IMR-90 (cell line): ENCODE measurements around the gene NUP54. TPM values are rescaled to one million over a fixed set of nuclear protein-coding genes. Genes with fewer than 3 reads are reported as not detected.

Experiments
- ATAC-seq: fragments of 200-7000 bp; cut with Tn5 transposase; 2 replicates; pipeline ENCODE4 v1.9.1; 2020; ENCODE audit warnings: low read depth, mild to moderate bottlenecking, moderate library complexity
- BruUV-seq: library from RNA; stranded (reverse); fragments of 400-500 nt; replicated peaks from 2 replicates; lab custom pipeline; 2021; lab: Mats Ljungman, UMichigan
- CTCF ChIA-PET: fragments of 300-600 bp; formaldehyde crosslinking; extraction: SDS; loops from one replicate; lab custom pipeline; 2021; ENCODE audit warnings: antibody characterized with exemption; lab: Yijun Ruan, JAX
- POLR2A ChIA-PET: fragments of 300-600 bp; sonication (Branson Sonifier 250); formaldehyde crosslinking; loops from one replicate; lab custom pipeline; 2022; ENCODE audit warnings: antibody characterized with exemption; ENCODE audit not compliant: unreplicated experiment; lab: Charles Lee
- DNase-seq: peaks from one replicate; pipeline ENCODE4 v3.0.0; 2013
- H2AFZ ChIP-seq: replicated peaks from 2 replicates; pipeline ENCODE3; 2013; ENCODE audit warnings: low read length, mild to moderate bottlenecking; ENCODE audit not compliant: poor library complexity
- H2AK5ac ChIP-seq: 2 replicates; pipeline ENCODE4 v1.6.1; 2013; ENCODE audit warnings: low read depth, low read length, inconsistent platforms
- H2AK9ac ChIP-seq: replicated peaks from 2 replicates; pipeline ENCODE3; 2013; ENCODE audit warnings: mild to moderate bottlenecking, low read depth, low read length, moderate library complexity; ENCODE audit not compliant: poor library complexity
- H2BK120ac ChIP-seq: 2 replicates; pipeline ENCODE4 v1.6.1; 2013; ENCODE audit warnings: low read depth, low read length, inconsistent platforms
- H2BK15ac ChIP-seq: 3 replicates; pipeline ENCODE4 v1.6.1; 2013; ENCODE audit warnings: low read depth, low read length, inconsistent platforms
- H2BK20ac ChIP-seq: 2 replicates; pipeline ENCODE4 v1.6.1; 2013; ENCODE audit warnings: low read depth, mild to moderate bottlenecking, inconsistent platforms, low read length, moderate library complexity
- H2BK5ac ChIP-seq: 2 replicates; pipeline ENCODE4 v1.6.1; 2013; ENCODE audit warnings: mild to moderate bottlenecking, low read depth, low read length, inconsistent platforms; ENCODE audit not compliant: poor library complexity, severe bottlenecking
- H3K14ac ChIP-seq: replicated peaks from 2 replicates; pipeline ENCODE4 v1.6.1; 2013; ENCODE audit warnings: low read depth, low read length, inconsistent platforms
- H3K18ac ChIP-seq: 2 replicates; pipeline ENCODE4 v1.6.1; 2013; ENCODE audit warnings: low read depth, low read length, control low read depth
- H3K23ac ChIP-seq: 2 replicates; pipeline ENCODE4 v1.6.1; 2013; ENCODE audit warnings: low read depth, low read length, inconsistent platforms
- H3K27ac ChIP-seq: 2 replicates; pipeline ENCODE4 v1.5.1; 2013; ENCODE audit warnings: mild to moderate bottlenecking, control low read depth, low read length; ENCODE audit not compliant: insufficient read depth
- H3K27me3 ChIP-seq: 2 replicates; pipeline ENCODE4 v1.6.1; 2013; ENCODE audit warnings: low read length; ENCODE audit not compliant: control insufficient read depth, insufficient read depth
- H3K36me3 ChIP-seq: 2 replicates; pipeline ENCODE4 v1.6.1; 2013; ENCODE audit warnings: low read length, mixed read lengths; ENCODE audit not compliant: control insufficient read depth, insufficient read depth
- H3K4ac ChIP-seq: 2 replicates; pipeline ENCODE4 v1.6.1; 2013; ENCODE audit warnings: low read depth, low read length, inconsistent platforms
- H3K4me1 ChIP-seq: 2 replicates; pipeline ENCODE4 v1.6.1; 2013; ENCODE audit warnings: low read length, mixed read lengths; ENCODE audit not compliant: control insufficient read depth, insufficient read depth
- H3K4me2 ChIP-seq: 2 replicates; pipeline ENCODE4 v1.6.1; 2013; ENCODE audit warnings: low read depth, mild to moderate bottlenecking, control low read depth, low read length, moderate library complexity
- H3K4me3 ChIP-seq: 2 replicates; pipeline ENCODE4 v1.5.1; 2013; ENCODE audit warnings: low read depth, mild to moderate bottlenecking, control low read depth, low read length, moderate library complexity; ENCODE audit not compliant: insufficient read depth
- H3K56ac ChIP-seq: 2 replicates; pipeline ENCODE4 v1.6.1; 2013; ENCODE audit warnings: low read length, inconsistent platforms; ENCODE audit not compliant: insufficient read depth; ENCODE audit errors: extremely low read depth
- H3K79me1 ChIP-seq, 2 experiments: 2 replicates each; pipeline ENCODE4 v1.6.1; 2013; ENCODE audit warnings: low read length in 2 of 2, inconsistent platforms in 1 of 2, low read depth in 1 of 2
- H3K9ac ChIP-seq: 2 replicates; pipeline ENCODE4 v1.6.1; 2013; ENCODE audit warnings: low read depth, low read length, control low read depth
- H3K9me1 ChIP-seq: 2 replicates; pipeline ENCODE4 v1.6.1; 2013; ENCODE audit warnings: low read length, inconsistent platforms; ENCODE audit not compliant: insufficient read depth
- H3K9me3 ChIP-seq: 2 replicates; pipeline ENCODE4 v1.6.1; 2013; ENCODE audit warnings: low read length; ENCODE audit not compliant: control insufficient read depth, insufficient read depth
- H4K20me1 ChIP-seq: 2 replicates; pipeline ENCODE4 v1.6.1; 2013; ENCODE audit warnings: low read length, inconsistent platforms; ENCODE audit not compliant: insufficient read depth
- H4K5ac ChIP-seq: 2 replicates; pipeline ENCODE4 v1.6.1; 2013; ENCODE audit warnings: mild to moderate bottlenecking, low read depth, low read length, control low read depth
- H4K8ac ChIP-seq, 2 experiments: 2 replicates each; pipeline ENCODE4 v1.6.1; 2013; ENCODE audit warnings: low read depth in 2 of 2, low read length in 2 of 2, control low read depth in 1 of 2, inconsistent platforms in 1 of 2
- H4K91ac ChIP-seq: 2 replicates; pipeline ENCODE4 v1.6.1; 2013; ENCODE audit warnings: low read depth, low read length, inconsistent platforms; ENCODE audit not compliant: insufficient read depth
- CEBPB ChIP-seq: IDR thresholded peaks from 2 replicates; pipeline ENCODE4 v1.6.1; 2012; ENCODE audit warnings: low read depth, low read length, improper control_type of control experiment
- FOS ChIP-seq: fragments of 150-350 bp; IDR thresholded peaks from 2 replicates; pipeline ENCODE4 v1.6.1; 2016; ENCODE audit warnings: low read depth, low read length
- WGBS, 2 experiments: methylation state at CpG; one replicate each; pipeline versions ENCODE4 v1.1.5 to v1.1.7; 2013; ENCODE audit warnings: missing lambda C conversion rate in 2 of 2; ENCODE audit not compliant: insufficient read length in 1 of 2; ENCODE audit errors: extremely low coverage in 2 of 2; 5-methylcytosine and 5-hydroxymethylcytosine counted together
- dilution Hi-C: fragments of 300-500 bp; cut with HindIII; formaldehyde crosslinking; loops from one replicate; pipeline ENCODE4 v1.14.3; 2018; ENCODE audit warnings: low sequenced_read_pairs; ENCODE audit not compliant: unreplicated experiment
- in situ Hi-C: fragments of 300-500 bp; cut with MboI; formaldehyde crosslinking; loops from 3 replicates; pipeline ENCODE4 v1.14.3; 2019; ENCODE audit warnings: low sequenced_read_pairs, inconsistent platforms, mixed read lengths
- intact Hi-C: fragments of 100-400 bp; cut with micrococcal nuclease; formaldehyde crosslinking; loops from 2 replicates; pipeline ENCODE4 v1.10.0; 2022
- polyA plus RNA-seq, 3 experiments: library from polyadenylated mRNA; depleted of rRNA; stranded (reverse); fragments of >200 nt; gene quantifications; 2 replicates each; pipeline ENCODE4 v1.2.3, GENCODE V29; 2012; ENCODE audit warnings: low replicate concordance in 1 of 3
- total RNA-seq: library from RNA; depleted of rRNA; stranded (reverse); fragments of >200 nt; gene quantifications from 2 replicates; pipeline ENCODE4 v1.2.3, GENCODE V29; 2012

Gene NUP54
- total and polyA plus RNA-seq, 2 of the 4 experiments (the other 2 are of a cell fraction) = 24.6 to 44.4 TPM

DNA sequence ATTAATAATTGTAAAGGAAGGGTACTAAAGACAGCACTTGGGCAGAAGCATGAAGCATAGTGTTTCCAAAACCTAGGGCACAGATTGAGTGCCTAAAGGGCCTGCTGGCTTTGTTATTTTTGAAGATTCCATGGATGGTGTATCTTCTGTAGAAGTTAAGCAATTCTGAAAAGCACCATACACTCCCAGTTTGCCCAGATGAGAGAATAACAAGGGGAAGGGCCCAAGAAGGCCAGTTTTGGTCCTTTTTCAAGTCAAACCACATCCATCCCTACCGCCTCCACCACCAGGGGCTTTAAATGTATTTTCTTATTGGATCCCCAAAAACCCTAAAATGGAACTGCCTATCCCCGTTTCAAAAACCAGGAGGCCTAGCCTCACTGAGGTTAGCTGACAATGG is 48.2 kb upstream of the NUP54 start:
- Histone ChIP-seq H3K27me3 (no peaks in the 10 kb centered on the region), H3K9me3 (no peaks in the 10 kb centered on the region), H3K9ac (no peak overlapping the region), H2BK15ac (no peak overlapping the region; the same call in 2 of the 3 replicates), H3K9me1 (peaks cover 20% of the 10 kb centered on the region), H3K4me2 (no peak overlapping the region; the same call in 1 of the 2 replicates), H3K4me3 (no peak overlapping the region), H3K36me3 (peaks cover 19% of the 10 kb centered on the region), H2AFZ (no peak overlapping the region), H3K18ac (peak overlapping the region; percentile 24; the same call in 1 of the 2 replicates), H4K91ac (no peak overlapping the region; the same call in 1 of the 2 replicates), H3K14ac (no peak overlapping the region), H2AK5ac (no peak overlapping the region), H3K56ac (no peak overlapping the region), H4K20me1 (peaks cover 27% of the 10 kb centered on the region; the same call in 1 of the 2 replicates), H4K8ac (no peak overlapping the region; a peak in 1 of 4 replicates), H2BK120ac (no peak overlapping the region), H2BK5ac (peak overlapping the region; percentile 37), H3K79me1 (peaks cover 41 to 88% of the 10 kb centered on the region in 2 experiments), H4K5ac (peak overlapping the region; percentile 51; the same call in 1 of the 2 replicates), H3K23ac (no peak overlapping the region), H3K27ac (peak overlapping the region; percentile 34; the same call in 1 of the 2 replicates), H2BK20ac (no peak overlapping the region), H2AK9ac (no peak overlapping the region), H3K4ac (0 out of 2 replicates have a peak overlapping the region, but pooled peaks have one; percentile 26), H3K4me1 (peaks cover 35% of the 10 kb centered on the region)
- TF ChIP-seq CEBPB = 0 out of 2 replicates have a peak, but pooled peaks have one; percentile 7
- no peak for TF ChIP-seq FOS
- dilution Hi-C loops (no loop called here), intact Hi-C loops (no loop called here), in situ Hi-C loops (loop anchor here (10.0 kb wide), 1 partner anchor 308 kb away; no protein-coding TSS in a partner anchor)
- DNase-seq = no peak
- no peak for ATAC-seq
- no TSS peak for BruUV-seq
- ChIA-PET POLR2A (no interaction called here), CTCF (no interaction called here)
- WGBS, 2 experiments = no CpG with 5 or more reads among the region's 2 CpGs
